HepG2 (cell line): ENCODE results near the gene EIF5A. TPM values are rescaled to one million over a fixed set of nuclear protein-coding genes. Genes with fewer than 3 reads are reported as not detected.
A peak's percentile ranks its signal among the peaks of the same experiment; 100 is the strongest.

Source experiments
- CHD2 ChIP-seq: IDR thresholded peaks from 2 replicates; pipeline ENCODE4 v1.6.1; 2011; ENCODE audit warnings: low read depth, low read length, improper control_type of control experiment
- ZFY ChIP-seq: sonication (generic); formaldehyde crosslinking; IDR thresholded peaks from 2 replicates; pipeline ENCODE4 v1.4.0; 2020; ENCODE audit warnings: missing genetic modification reagents
- ZNF24 ChIP-seq: fragments of 450-650 bp; IDR thresholded peaks from 2 replicates; pipeline ENCODE4 v1.6.1; 2017; ENCODE audit warnings: antibody characterized with exemption, mild to moderate bottlenecking
- ZNF260 ChIP-seq: sonication (generic); formaldehyde crosslinking; IDR thresholded peaks from 2 replicates; pipeline ENCODE4 v1.4.0; 2020; ENCODE audit warnings: missing genetic modification reagents, low read depth, mild to moderate bottlenecking, borderline replicate concordance
- ZNF33B ChIP-seq: sonication (generic); formaldehyde crosslinking; IDR thresholded peaks from 2 replicates; pipeline ENCODE4 v1.5.1; 2020; ENCODE audit warnings: mild to moderate bottlenecking, missing genetic modification reagents
- ZNF563 ChIP-seq: sonication (generic); formaldehyde crosslinking; IDR thresholded peaks from 2 replicates; pipeline ENCODE4 v1.8.0; 2022; ENCODE audit warnings: mild to moderate bottlenecking, moderate library complexity, missing genetic modification reagents
- ZNF564 ChIP-seq: sonication (generic); formaldehyde crosslinking; IDR thresholded peaks from 2 replicates; pipeline ENCODE4 v1.8.1; 2023; ENCODE audit warnings: mild to moderate bottlenecking, missing genetic modification reagents
- ZNF720 ChIP-seq: sonication (generic); formaldehyde crosslinking; IDR thresholded peaks from 2 replicates; pipeline ENCODE4 v1.4.0; 2020; ENCODE audit warnings: missing genetic modification reagents
- ZNF777 ChIP-seq: sonication (generic); formaldehyde crosslinking; IDR thresholded peaks from 2 replicates; pipeline ENCODE4 v1.4.0; 2020; ENCODE audit warnings: missing genetic modification reagents
- ZNF891 ChIP-seq: sonication (generic); formaldehyde crosslinking; IDR thresholded peaks from 2 replicates; pipeline ENCODE4 v1.5.0; 2020; ENCODE audit warnings: mild to moderate bottlenecking, missing genetic modification reagents
- polyA plus RNA-seq, 8 experiments: library from polyadenylated mRNA; depleted of rRNA in 3 of 8; stranded (reverse) in 7 of 8; unstranded in 1 of 8; fragments of >200 nt; fragmentation: Illumina TruSeq in 4 of 8; extraction: Trizol in 4 of 8; gene quantifications; 2 replicates each; pipeline versions ENCODE4 v1.2.1 to v1.2.3, GENCODE V29; 2011 to 2016; ENCODE audit warnings: low read depth in 4 of 8, missing spikeins in 1 of 8, mixed read lengths in 1 of 8; ENCODE audit not compliant: insufficient read depth in 1 of 8
- total RNA-seq, 5 experiments: library from RNA; depleted of rRNA; stranded (reverse); fragments of >200 nt; fragmentation: Illumina TruSeq; extraction: Trizol; gene quantifications; 2 replicates each; pipeline ENCODE4 v1.2.3, GENCODE V29; 2016; ENCODE audit warnings: low read depth in 1 of 5
- TF ChIP-seq, protein P1 (sequence below): sonication (generic); formaldehyde crosslinking; IDR thresholded peaks from 2 replicates; pipeline ENCODE4 v1.8.0; 2022; ENCODE audit warnings: mild to moderate bottlenecking, missing genetic modification reagents, moderate library complexity
- TF ChIP-seq, protein P2 (sequence below): fragments of 450-650 bp; IDR thresholded peaks from 2 replicates; pipeline ENCODE4 v1.6.1; 2016
- TF ChIP-seq, protein P3 (sequence below): sonication (generic); formaldehyde crosslinking; IDR thresholded peaks from 2 replicates; pipeline ENCODE4 v1.4.0; 2020; ENCODE audit warnings: missing genetic modification reagents
- TF ChIP-seq, protein P4 (sequence below): sonication (generic); formaldehyde crosslinking; IDR thresholded peaks from 2 replicates; pipeline ENCODE4 v1.8.0; 2022; ENCODE audit warnings: mild to moderate bottlenecking, missing genetic modification reagents; ENCODE audit not compliant: insufficient replicate concordance
- TF ChIP-seq, protein P5 (sequence below): sonication (generic); formaldehyde crosslinking; IDR thresholded peaks from 2 replicates; pipeline ENCODE4 v1.4.0; 2020; ENCODE audit warnings: missing genetic modification reagents, borderline replicate concordance
- TF ChIP-seq, protein P6 (sequence below): sonication (generic); formaldehyde crosslinking; IDR thresholded peaks from 2 replicates; pipeline ENCODE4 v1.5.0; 2020; ENCODE audit warnings: mild to moderate bottlenecking, missing genetic modification reagents, borderline replicate concordance

The EIF5A gene
- total and polyA plus RNA-seq, 2 of the 13 experiments (the other 11 are each of a cell fraction or from before 2014, with no cell fraction given): 319 to 337 TPM

DNA sequence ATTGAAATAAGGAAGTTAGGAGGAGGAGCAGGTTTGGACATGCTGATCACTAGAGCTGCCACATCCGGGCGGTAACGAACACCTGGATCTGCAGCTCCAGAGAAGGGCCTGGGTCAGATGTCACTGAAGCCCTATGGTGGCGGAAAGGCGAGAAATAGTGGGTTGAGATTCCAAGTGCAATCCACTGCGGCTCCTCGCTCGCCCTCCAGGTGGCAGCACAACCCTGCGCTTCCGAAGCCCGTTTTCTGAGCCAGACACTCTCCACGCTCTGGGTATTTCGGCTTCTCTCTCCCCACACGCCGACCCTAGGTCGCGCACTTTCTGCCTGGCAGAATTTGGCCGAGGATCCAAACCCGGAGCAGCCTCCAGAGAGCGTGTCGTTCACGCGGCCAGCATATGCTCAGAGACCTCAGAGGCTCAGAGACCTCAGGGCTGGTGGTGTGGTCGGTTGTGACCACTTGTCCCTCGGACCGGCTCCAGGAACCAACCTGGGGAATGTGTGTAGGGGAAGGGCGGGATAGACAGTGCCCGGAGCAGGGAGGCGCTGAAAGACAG, 26.8 kb upstream of the EIF5A start (continued):
- TF ChIP-seq ZNF564: no peak; the same call in none of the 2 replicates
- TF ChIP-seq ZFY: no peak; the same call in 1 of the 2 replicates
- no peak for TF ChIP-seq CHD2
- TF ChIP-seq, protein P1, sequence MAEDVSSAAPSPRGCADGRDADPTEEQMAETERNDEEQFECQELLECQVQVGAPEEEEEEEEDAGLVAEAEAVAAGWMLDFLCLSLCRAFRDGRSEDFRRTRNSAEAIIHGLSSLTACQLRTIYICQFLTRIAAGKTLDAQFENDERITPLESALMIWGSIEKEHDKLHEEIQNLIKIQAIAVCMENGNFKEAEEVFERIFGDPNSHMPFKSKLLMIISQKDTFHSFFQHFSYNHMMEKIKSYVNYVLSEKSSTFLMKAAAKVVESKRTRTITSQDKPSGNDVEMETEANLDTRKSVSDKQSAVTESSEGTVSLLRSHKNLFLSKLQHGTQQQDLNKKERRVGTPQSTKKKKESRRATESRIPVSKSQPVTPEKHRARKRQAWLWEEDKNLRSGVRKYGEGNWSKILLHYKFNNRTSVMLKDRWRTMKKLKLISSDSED (CRISPR knock-in tag): no peak
- TF ChIP-seq ZNF563: no peak; the same call in 1 of the 2 replicates
- TF ChIP-seq, protein P2, sequence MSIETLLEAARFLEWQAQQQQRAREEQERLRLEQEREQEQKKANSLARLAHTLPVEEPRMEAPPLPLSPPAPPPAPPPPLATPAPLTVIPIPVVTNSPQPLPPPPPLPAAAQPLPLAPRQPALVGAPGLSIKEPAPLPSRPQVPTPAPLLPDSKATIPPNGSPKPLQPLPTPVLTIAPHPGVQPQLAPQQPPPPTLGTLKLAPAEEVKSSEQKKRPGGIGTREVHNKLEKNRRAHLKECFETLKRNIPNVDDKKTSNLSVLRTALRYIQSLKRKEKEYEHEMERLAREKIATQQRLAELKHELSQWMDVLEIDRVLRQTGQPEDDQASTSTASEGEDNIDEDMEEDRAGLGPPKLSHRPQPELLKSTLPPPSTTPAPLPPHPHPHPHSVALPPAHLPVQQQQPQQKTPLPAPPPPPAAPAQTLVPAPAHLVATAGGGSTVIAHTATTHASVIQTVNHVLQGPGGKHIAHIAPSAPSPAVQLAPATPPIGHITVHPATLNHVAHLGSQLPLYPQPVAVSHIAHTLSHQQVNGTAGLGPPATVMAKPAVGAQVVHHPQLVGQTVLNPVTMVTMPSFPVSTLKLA: no peak
- no peak for TF ChIP-seq ZNF260 (CRISPR knock-in tag)
- TF ChIP-seq, protein P3, sequence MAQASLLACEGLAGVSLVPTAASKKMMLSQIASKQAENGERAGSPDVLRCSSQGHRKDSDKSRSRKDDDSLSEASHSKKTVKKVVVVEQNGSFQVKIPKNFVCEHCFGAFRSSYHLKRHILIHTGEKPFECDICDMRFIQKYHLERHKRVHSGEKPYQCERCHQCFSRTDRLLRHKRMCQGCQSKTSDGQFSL (CRISPR knock-in tag): no peak
- peak; percentile 90 for TF ChIP-seq ZNF33B (CRISPR knock-in tag)
- no peak for TF ChIP-seq ZNF720 (CRISPR knock-in tag)
- TF ChIP-seq ZNF24: no peak
- TF ChIP-seq, protein P4, sequence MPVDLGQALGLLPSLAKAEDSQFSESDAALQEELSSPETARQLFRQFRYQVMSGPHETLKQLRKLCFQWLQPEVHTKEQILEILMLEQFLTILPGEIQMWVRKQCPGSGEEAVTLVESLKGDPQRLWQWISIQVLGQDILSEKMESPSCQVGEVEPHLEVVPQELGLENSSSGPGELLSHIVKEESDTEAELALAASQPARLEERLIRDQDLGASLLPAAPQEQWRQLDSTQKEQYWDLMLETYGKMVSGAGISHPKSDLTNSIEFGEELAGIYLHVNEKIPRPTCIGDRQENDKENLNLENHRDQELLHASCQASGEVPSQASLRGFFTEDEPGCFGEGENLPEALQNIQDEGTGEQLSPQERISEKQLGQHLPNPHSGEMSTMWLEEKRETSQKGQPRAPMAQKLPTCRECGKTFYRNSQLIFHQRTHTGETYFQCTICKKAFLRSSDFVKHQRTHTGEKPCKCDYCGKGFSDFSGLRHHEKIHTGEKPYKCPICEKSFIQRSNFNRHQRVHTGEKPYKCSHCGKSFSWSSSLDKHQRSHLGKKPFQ: peak; percentile 45
- no peak for TF ChIP-seq ZNF777 (CRISPR knock-in tag)
- TF ChIP-seq, protein P5, sequence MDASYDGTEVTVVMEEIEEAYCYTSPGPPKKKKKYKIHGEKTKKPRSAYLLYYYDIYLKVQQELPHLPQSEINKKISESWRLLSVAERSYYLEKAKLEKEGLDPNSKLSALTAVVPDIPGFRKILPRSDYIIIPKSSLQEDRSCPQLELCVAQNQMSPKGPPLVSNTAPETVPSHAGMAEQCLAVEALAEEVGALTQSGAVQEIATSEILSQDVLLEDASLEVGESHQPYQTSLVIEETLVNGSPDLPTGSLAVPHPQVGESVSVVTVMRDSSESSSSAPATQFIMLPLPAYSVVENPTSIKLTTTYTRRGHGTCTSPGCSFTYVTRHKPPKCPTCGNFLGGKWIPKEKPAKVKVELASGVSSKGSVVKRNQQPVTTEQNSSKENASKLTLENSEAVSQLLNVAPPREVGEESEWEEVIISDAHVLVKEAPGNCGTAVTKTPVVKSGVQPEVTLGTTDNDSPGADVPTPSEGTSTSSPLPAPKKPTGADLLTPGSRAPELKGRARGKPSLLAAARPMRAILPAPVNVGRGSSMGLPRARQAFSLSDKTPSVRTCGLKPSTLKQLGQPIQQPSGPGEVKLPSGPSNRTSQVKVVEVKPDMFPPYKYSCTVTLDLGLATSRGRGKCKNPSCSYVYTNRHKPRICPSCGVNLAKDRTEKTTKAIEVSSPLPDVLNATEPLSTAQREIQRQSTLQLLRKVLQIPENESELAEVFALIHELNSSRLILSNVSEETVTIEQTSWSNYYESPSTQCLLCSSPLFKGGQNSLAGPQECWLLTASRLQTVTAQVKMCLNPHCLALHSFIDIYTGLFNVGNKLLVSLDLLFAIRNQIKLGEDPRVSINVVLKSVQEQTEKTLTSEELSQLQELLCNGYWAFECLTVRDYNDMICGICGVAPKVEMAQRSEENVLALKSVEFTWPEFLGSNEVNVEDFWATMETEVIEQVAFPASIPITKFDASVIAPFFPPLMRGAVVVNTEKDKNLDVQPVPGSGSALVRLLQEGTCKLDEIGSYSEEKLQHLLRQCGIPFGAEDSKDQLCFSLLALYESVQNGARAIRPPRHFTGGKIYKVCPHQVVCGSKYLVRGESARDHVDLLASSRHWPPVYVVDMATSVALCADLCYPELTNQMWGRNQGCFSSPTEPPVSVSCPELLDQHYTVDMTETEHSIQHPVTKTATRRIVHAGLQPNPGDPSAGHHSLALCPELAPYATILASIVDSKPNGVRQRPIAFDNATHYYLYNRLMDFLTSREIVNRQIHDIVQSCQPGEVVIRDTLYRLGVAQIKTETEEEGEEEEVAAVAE (CRISPR knock-in tag): no peak
- peak; percentile 90 for TF ChIP-seq ZNF891 (CRISPR knock-in tag)
- TF ChIP-seq, protein P6, sequence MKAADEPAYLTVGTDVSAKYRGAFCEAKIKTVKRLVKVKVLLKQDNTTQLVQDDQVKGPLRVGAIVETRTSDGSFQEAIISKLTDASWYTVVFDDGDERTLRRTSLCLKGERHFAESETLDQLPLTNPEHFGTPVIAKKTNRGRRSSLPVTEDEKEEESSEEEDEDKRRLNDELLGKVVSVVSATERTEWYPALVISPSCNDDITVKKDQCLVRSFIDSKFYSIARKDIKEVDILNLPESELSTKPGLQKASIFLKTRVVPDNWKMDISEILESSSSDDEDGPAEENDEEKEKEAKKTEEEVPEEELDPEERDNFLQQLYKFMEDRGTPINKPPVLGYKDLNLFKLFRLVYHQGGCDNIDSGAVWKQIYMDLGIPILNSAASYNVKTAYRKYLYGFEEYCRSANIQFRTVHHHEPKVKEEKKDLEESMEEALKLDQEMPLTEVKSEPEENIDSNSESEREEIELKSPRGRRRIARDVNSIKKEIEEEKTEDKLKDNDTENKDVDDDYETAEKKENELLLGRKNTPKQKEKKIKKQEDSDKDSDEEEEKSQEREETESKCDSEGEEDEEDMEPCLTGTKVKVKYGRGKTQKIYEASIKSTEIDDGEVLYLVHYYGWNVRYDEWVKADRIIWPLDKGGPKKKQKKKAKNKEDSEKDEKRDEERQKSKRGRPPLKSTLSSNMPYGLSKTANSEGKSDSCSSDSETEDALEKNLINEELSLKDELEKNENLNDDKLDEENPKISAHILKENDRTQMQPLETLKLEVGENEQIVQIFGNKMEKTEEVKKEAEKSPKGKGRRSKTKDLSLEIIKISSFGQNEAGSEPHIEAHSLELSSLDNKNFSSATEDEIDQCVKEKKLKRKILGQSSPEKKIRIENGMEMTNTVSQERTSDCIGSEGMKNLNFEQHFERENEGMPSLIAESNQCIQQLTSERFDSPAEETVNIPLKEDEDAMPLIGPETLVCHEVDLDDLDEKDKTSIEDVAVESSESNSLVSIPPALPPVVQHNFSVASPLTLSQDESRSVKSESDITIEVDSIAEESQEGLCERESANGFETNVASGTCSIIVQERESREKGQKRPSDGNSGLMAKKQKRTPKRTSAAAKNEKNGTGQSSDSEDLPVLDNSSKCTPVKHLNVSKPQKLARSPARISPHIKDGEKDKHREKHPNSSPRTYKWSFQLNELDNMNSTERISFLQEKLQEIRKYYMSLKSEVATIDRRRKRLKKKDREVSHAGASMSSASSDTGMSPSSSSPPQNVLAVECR (CRISPR knock-in tag): peak; percentile 57; the same call in 1 of the 2 replicates
